D721Med (cell line): ENCODE data around the gene CNTNAP2.

Source experiments
- DNase-seq: peaks from one replicate; pipeline ENCODE4 v3.0.0; 2011; ENCODE audit warnings: low spot score; ENCODE audit not compliant: insufficient read length
- FAIRE-seq: peaks from 2 replicates; lab custom pipeline; 2011; peaks lifted over from hg19 to GRCh38; lab: Jason Lieb, UNC
- CTCF ChIP-seq: IDR thresholded peaks from 2 replicates; pipeline ENCODE4 v1.5.1; 2012; ENCODE audit warnings: mild to moderate bottlenecking, control low read depth; ENCODE audit not compliant: insufficient read depth; ENCODE audit errors: missing control alignments

The CNTNAP2 gene

DNA sequence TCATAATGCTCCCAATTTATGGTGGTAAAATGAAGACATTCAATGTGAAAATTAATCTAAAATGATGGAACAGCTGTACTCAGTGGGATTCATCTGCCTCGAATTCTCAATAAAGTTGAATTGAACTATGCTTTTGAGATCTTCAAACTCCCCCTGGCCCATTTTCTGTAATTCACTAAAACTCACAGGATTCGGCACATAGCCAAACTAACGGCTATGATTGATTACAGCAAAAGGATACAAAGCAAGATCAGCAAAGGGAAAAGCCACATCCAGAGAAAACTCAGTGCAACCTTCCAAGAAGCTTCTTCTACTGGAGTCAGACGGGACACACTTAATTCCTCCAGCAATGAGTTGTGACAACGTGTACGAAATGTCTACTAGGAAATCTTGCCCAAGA, 307.5 kb downstream of the CNTNAP2 start:
- no peak for TF ChIP-seq CTCF
- FAIRE-seq (no peak), DNase-seq (no peak)

DNA sequence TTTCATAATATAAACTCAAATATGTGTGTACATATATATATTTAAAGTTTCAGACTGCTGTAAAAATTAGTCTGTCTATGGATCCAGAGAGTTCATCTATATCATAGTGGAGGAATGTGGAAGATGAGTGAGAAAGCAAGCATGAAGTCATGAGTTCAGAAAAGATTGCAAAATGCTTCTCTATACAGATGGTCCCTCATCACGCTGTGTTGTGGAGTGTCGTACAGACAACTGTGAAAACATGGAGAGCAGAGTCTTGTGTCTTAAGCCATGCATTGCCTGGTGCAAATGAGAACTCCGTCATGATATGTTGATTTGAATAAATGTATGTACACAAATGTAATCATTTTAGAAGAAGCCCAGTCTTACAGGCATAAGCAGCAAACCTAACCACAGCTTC, 316.9 kb downstream of the CNTNAP2 start:
- no peak for DNase-seq
- FAIRE-seq: peak; percentile 63
- no peak for TF ChIP-seq CTCF

- FAIRE-seq: no peak
- TF ChIP-seq CTCF: no peak
- DNase-seq: no peak
Observed at GRCh38 chr7:146443102-146443501, 326.5 kb downstream of the CNTNAP2 start.

- FAIRE-seq (peak; percentile 48), DNase-seq (no peak)
- no peak for TF ChIP-seq CTCF
Observed at GRCh38 chr7:146449625-146450024, 333.0 kb downstream of the CNTNAP2 start.

DNA sequence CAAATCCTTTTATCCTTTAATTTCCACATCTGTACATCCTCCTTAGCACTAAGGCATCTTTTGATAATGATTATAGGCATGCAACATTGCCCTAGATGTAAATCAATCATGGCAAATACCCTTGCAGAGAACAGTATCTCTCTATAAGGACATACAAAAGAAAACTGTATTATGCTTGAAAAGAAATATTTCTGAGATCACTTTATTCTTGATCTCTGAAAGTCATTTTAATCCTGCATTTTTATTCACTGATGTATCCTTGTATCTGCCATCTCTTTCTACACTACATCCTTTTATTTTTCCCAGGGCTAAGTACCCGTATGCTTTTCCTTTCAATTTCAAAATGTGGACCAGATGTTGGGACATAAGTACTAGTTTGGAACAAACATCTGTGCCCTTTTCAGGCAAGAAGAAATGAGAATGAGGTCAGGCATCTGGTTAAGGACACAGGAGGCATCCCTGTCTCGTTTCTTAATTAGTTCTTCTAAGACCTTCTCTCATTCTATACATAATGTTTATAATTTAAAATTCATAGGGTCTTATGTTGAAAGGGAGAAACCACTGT, 338.6 kb downstream of the CNTNAP2 start:
- DNase-seq (no peak), FAIRE-seq (peak; percentile 72)
- no peak for TF ChIP-seq CTCF

- no peak for TF ChIP-seq CTCF
- FAIRE-seq (no peak), DNase-seq (no peak)
Observed at GRCh38 chr7:146479040-146479439, 362.4 kb downstream of the CNTNAP2 start.

GRCh38 chr7:146486519-146486918, 369.9 kb downstream of the CNTNAP2 start:
- DNase-seq (no peak), FAIRE-seq (no peak)
- no peak for TF ChIP-seq CTCF
